Measurements from ENCODE around the gene RXRA.

The RXRA gene

GRCh38 chr9:134340475-134341160 lies 14.4 kb downstream of the RXRA start:
- Histone ChIP-seq H3K4me1 (ENCODE audit: control insufficient read depth in 2 of 2, insufficient read depth in 1 of 2, low read depth in 1 of 2, low read length in 2 of 2) (peaks cover 12 to 21% of the 10 kb centered on the region in 2 donors), H2BK15ac (ENCODE audit: low read length) (no peak overlapping the region), H3K9me3 (replicated peaks in 1 of 2; ENCODE audit: control insufficient read depth in 2 of 2, insufficient read depth in 1 of 2, low read depth in 1 of 2, low read length in 2 of 2) (no peaks in the 10 kb centered on the region), H3K79me1 (ENCODE audit: low read depth, low read length) (peaks cover 67% of the 10 kb centered on the region), H3K4ac (ENCODE audit: low read length) (no peak overlapping the region), H3K4me2 (ENCODE audit: insufficient read depth, low read length, poor library complexity, severe bottlenecking) (no peak overlapping the region), H3K18ac (ENCODE audit: low read length) (peak overlapping the region; percentile 59), H4K91ac (ENCODE audit: low read depth, low read length, poor library complexity) (peak overlapping the region; percentile 79), H2BK120ac (ENCODE audit: low read depth, low read length) (no peak overlapping the region), H2AFZ (ENCODE audit: low read length) (no peak overlapping the region), H2BK5ac (ENCODE audit: low read length) (peak overlapping the region; percentile 94), H3K9ac (ENCODE audit: low read depth, low read length, poor library complexity) (peak overlapping the region; percentile 55), H2BK12ac (ENCODE audit: low read length) (peak overlapping the region; percentile 63), H3K36me3 (replicated peaks in 1 of 2; ENCODE audit: control insufficient read depth in 2 of 2, insufficient read depth in 2 of 2, low read length in 2 of 2) (peaks cover 0 to 7% of the 10 kb centered on the region in 2 donors), H2AK5ac (ENCODE audit: low read depth, low read length) (peak overlapping the region; percentile 60), H3K4me3 (ENCODE audit: low read length in 2 of 2) (peak overlapping the region in 1 of 2 donors; percentile 22), H3K27ac (replicated peaks; ENCODE audit: low read length) (no peak overlapping the region), H3K14ac (ENCODE audit: low read length) (peak overlapping the region; percentile 38), H3K27me3 (ENCODE audit: control insufficient read depth in 3 of 3, insufficient read depth in 3 of 3, low read depth in 1 of 3, low read length in 3 of 3) (no peaks in the 10 kb centered on the region), H3K23ac (ENCODE audit: low read depth, low read length, poor library complexity) (peak overlapping the region; percentile 98), H4K8ac (ENCODE audit: low read depth, low read length) (no peak overlapping the region)
- DNase-seq (ENCODE audit: low spot score) = no peak
- no CpG with 5 or more reads among the region's 28 CpGs for WGBS, 2 donors (ENCODE audit: extremely low coverage in 2 of 2, insufficient read length in 2 of 2, insufficient replicate concordance in 1 of 2)

DNA sequence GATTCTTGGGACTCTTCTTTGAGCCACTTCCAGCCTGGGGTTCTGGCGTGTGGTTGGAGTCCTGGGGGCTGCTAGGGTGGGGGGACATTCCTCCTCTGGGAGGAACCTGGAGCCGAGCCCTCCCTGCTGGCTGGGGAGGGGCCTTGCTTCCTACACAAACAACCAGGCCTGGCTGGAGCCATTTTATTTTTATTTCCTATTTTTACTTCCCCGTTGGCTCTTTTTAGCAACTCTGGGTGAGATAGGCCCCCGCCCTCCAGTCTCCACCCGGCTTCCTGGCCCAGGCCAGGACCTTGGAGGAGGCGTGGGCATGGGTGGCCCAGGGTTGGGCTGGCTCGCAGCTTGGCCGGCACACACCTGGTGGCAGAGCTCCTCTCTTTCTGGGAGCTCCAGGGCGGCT lies 15.1 kb downstream of the RXRA start:
- Histone ChIP-seq H2BK15ac (ENCODE audit: low read length) (no peak overlapping the region), H2AK5ac (ENCODE audit: low read depth, low read length) (peak overlapping the region; percentile 60), H3K4ac (ENCODE audit: low read length) (no peak overlapping the region), H3K9ac (ENCODE audit: low read depth, low read length, poor library complexity) (no peak overlapping the region), H3K4me2 (ENCODE audit: insufficient read depth, low read length, poor library complexity, severe bottlenecking) (no peak overlapping the region), H3K23ac (ENCODE audit: low read depth, low read length, poor library complexity) (peak overlapping the region; percentile 65), H3K18ac (ENCODE audit: low read length) (no peak overlapping the region), H2AFZ (ENCODE audit: low read length) (no peak overlapping the region), H3K4me3 (ENCODE audit: low read length in 2 of 2) (no peak overlapping the region), H3K27ac (replicated peaks; ENCODE audit: low read length) (no peak overlapping the region), H3K14ac (ENCODE audit: low read length) (peak overlapping the region; percentile 71), H4K8ac (ENCODE audit: low read depth, low read length) (no peak overlapping the region), H3K4me1 (ENCODE audit: control insufficient read depth in 2 of 2, insufficient read depth in 1 of 2, low read depth in 1 of 2, low read length in 2 of 2) (peaks cover 12 to 27% of the 10 kb centered on the region in 2 donors), H3K36me3 (replicated peaks in 1 of 2; ENCODE audit: control insufficient read depth in 2 of 2, insufficient read depth in 2 of 2, low read length in 2 of 2) (peaks cover 0 to 7% of the 10 kb centered on the region in 2 donors), H3K79me1 (ENCODE audit: low read depth, low read length) (peaks cover 70% of the 10 kb centered on the region), H3K9me3 (replicated peaks in 1 of 2; ENCODE audit: control insufficient read depth in 2 of 2, insufficient read depth in 1 of 2, low read depth in 1 of 2, low read length in 2 of 2) (no peaks in the 10 kb centered on the region), H2BK120ac (ENCODE audit: low read depth, low read length) (no peak overlapping the region), H2BK12ac (ENCODE audit: low read length) (no peak overlapping the region), H4K91ac (ENCODE audit: low read depth, low read length, poor library complexity) (peak overlapping the region; percentile 79), H2BK5ac (ENCODE audit: low read length) (peak overlapping the region; percentile 94), H3K27me3 (ENCODE audit: control insufficient read depth in 3 of 3, insufficient read depth in 3 of 3, low read depth in 1 of 3, low read length in 3 of 3) (no peaks in the 10 kb centered on the region)
- WGBS, 2 donors (ENCODE audit: extremely low coverage in 2 of 2, insufficient read length in 2 of 2, insufficient replicate concordance in 1 of 2) = no CpG with 5 or more reads among the region's 9 CpGs
- no peak for DNase-seq (ENCODE audit: low spot score)

- H2BK120ac ChIP-seq (ENCODE audit: low read depth, low read length) = no peak overlapping the region
- no peak overlapping the region for H4K8ac ChIP-seq (ENCODE audit: low read depth, low read length)
- no peak overlapping the region for H4K91ac ChIP-seq (ENCODE audit: low read depth, low read length, poor library complexity)
- WGBS, 2 donors (ENCODE audit: extremely low coverage in 2 of 2, insufficient read length in 2 of 2, insufficient replicate concordance in 1 of 2) = no CpG with 5 or more reads among the region's 19 CpGs
- no peaks in the 10 kb centered on the region for H3K9me3 ChIP-seq (replicated peaks in 1 of 2; ENCODE audit: control insufficient read depth in 2 of 2, insufficient read depth in 1 of 2, low read depth in 1 of 2, low read length in 2 of 2)
- peaks cover 0 to 7% of the 10 kb centered on the region in 2 donors for H3K36me3 ChIP-seq (replicated peaks in 1 of 2; ENCODE audit: control insufficient read depth in 2 of 2, insufficient read depth in 2 of 2, low read length in 2 of 2)
- DNase-seq (ENCODE audit: low spot score) = no peak
- H3K27me3 ChIP-seq (ENCODE audit: control insufficient read depth in 3 of 3, insufficient read depth in 3 of 3, low read depth in 1 of 3, low read length in 3 of 3) = no peaks in the 10 kb centered on the region
- H3K23ac ChIP-seq (ENCODE audit: low read depth, low read length, poor library complexity) = peak overlapping the region; percentile 85
- H3K4me1 ChIP-seq (ENCODE audit: control insufficient read depth in 2 of 2, insufficient read depth in 1 of 2, low read depth in 1 of 2, low read length in 2 of 2) = peaks cover 12 to 30% of the 10 kb centered on the region in 2 donors
- H2BK15ac ChIP-seq (ENCODE audit: low read length) = no peak overlapping the region
- peak overlapping the region; percentile 63 for H3K14ac ChIP-seq (ENCODE audit: low read length)
- H3K4me2 ChIP-seq (ENCODE audit: insufficient read depth, low read length, poor library complexity, severe bottlenecking) = no peak overlapping the region
- H3K4ac ChIP-seq (ENCODE audit: low read length) = no peak overlapping the region
- H2AK5ac ChIP-seq (ENCODE audit: low read depth, low read length) = peak overlapping the region; percentile 74
- H2BK5ac ChIP-seq (ENCODE audit: low read length) = peak overlapping the region; percentile 94
- peak overlapping the region; percentile 46 for H2BK12ac ChIP-seq (ENCODE audit: low read length)
- no peak overlapping the region for H3K27ac ChIP-seq (replicated peaks; ENCODE audit: low read length)
- no peak overlapping the region for H3K9ac ChIP-seq (ENCODE audit: low read depth, low read length, poor library complexity)
- no peak overlapping the region for H3K4me3 ChIP-seq (ENCODE audit: low read length in 2 of 2)
- H3K18ac ChIP-seq (ENCODE audit: low read length) = peak overlapping the region; percentile 87
- peaks cover 69% of the 10 kb centered on the region for H3K79me1 ChIP-seq (ENCODE audit: low read depth, low read length)
- H2AFZ ChIP-seq (ENCODE audit: low read length) = no peak overlapping the region
Measured at GRCh38 chr9:134341929-134342745, 15.9 kb downstream of the RXRA start.

DNA sequence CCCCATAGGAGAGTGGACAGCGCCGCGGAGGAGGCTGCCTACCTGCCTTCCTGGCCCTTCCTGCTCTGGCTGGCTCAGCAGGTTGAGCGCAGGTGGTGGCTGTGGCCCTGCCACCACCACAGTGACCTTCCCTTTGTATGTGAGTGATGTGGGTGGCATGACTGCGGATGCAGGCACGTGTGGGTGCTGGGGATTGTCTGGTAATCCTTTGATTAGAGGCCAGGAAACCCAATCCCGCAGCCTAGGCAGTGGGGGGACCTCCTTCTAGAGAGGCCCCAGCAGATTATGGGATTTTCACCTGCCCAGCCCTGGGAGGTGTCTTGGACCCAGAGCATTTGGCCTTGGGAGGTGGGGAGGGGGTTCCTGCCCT lies 16.5 kb downstream of the RXRA start:
- Histone ChIP-seq H3K9me3 (replicated peaks in 1 of 2; ENCODE audit: control insufficient read depth in 2 of 2, insufficient read depth in 1 of 2, low read depth in 1 of 2, low read length in 2 of 2) (no peaks in the 10 kb centered on the region), H3K36me3 (replicated peaks in 1 of 2; ENCODE audit: control insufficient read depth in 2 of 2, insufficient read depth in 2 of 2, low read length in 2 of 2) (peaks cover 0 to 7% of the 10 kb centered on the region in 2 donors), H3K23ac (ENCODE audit: low read depth, low read length, poor library complexity) (peak overlapping the region; percentile 85), H3K4me3 (ENCODE audit: low read length in 2 of 2) (no peak overlapping the region), H3K14ac (ENCODE audit: low read length) (peak overlapping the region; percentile 63), H3K9ac (ENCODE audit: low read depth, low read length, poor library complexity) (no peak overlapping the region), H3K18ac (ENCODE audit: low read length) (peak overlapping the region; percentile 87), H3K79me1 (ENCODE audit: low read depth, low read length) (peaks cover 71% of the 10 kb centered on the region), H4K8ac (ENCODE audit: low read depth, low read length) (no peak overlapping the region), H2BK12ac (ENCODE audit: low read length) (no peak overlapping the region), H2BK5ac (ENCODE audit: low read length) (no peak overlapping the region), H3K4me2 (ENCODE audit: insufficient read depth, low read length, poor library complexity, severe bottlenecking) (no peak overlapping the region), H2AFZ (ENCODE audit: low read length) (no peak overlapping the region), H2AK5ac (ENCODE audit: low read depth, low read length) (peak overlapping the region; percentile 74), H4K91ac (ENCODE audit: low read depth, low read length, poor library complexity) (no peak overlapping the region), H3K27me3 (ENCODE audit: control insufficient read depth in 3 of 3, insufficient read depth in 3 of 3, low read depth in 1 of 3, low read length in 3 of 3) (no peaks in the 10 kb centered on the region), H3K4ac (ENCODE audit: low read length) (no peak overlapping the region), H3K4me1 (ENCODE audit: control insufficient read depth in 2 of 2, insufficient read depth in 1 of 2, low read depth in 1 of 2, low read length in 2 of 2) (peaks cover 9 to 30% of the 10 kb centered on the region in 2 donors), H3K27ac (replicated peaks; ENCODE audit: low read length) (no peak overlapping the region), H2BK15ac (ENCODE audit: low read length) (no peak overlapping the region), H2BK120ac (ENCODE audit: low read depth, low read length) (no peak overlapping the region)
- WGBS, 2 donors (ENCODE audit: extremely low coverage in 2 of 2, insufficient read length in 2 of 2, insufficient replicate concordance in 1 of 2) = no CpG with 5 or more reads among the region's 7 CpGs
- DNase-seq (ENCODE audit: low spot score) = no peak

Measured in neuronal stem cell (in vitro differentiated cells).